ENCODE measurements around the gene GAL3ST2.
"Not testable (repeated sequence)": the region's sequence is repeated elsewhere in the genome, so short reads cannot be mapped to it uniquely, and the experiment has no call there.

Gene GAL3ST2

DNA sequence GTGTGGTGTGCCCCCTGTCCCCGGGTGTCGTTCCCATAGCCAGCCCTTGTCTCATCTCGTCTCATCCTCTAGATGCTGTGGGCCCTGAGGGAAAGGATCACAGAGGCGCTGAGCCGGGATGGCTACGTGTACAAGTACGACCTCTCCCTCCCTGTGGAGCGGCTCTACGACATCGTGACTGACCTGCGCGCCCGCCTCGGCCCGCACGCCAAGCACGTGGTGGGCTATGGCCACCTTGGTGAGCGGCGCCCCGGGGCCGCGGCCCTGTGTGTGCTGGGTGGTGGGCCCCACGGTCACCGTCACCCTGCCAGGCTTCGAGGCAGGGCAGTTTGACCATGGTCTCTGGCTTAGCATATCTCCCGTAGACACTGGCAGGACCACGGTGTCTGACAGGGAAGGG is 20.8 kb upstream of the GAL3ST2 start:
- H3K27ac ChIP-seq (ENCODE audit: insufficient read depth, low read length, poor library complexity, severe bottlenecking), result no peak overlapping the region
- H3K4me3 ChIP-seq (ENCODE audit: insufficient read depth, low read depth, low read length, poor library complexity, severe bottlenecking), result no peak overlapping the region
- H3K4me1 ChIP-seq (ENCODE audit: control insufficient read depth, insufficient read depth, low read length, poor library complexity, severe bottlenecking), result no peaks in the 10 kb centered on the region
- no peak for DNase-seq
- no peaks in the 10 kb centered on the region for H3K27me3 ChIP-seq (replicated peaks; ENCODE audit: control insufficient read depth, insufficient read depth, low read length, poor library complexity, severe bottlenecking)
- H3K36me3 ChIP-seq (ENCODE audit: control insufficient read depth, insufficient read depth, low read length), result peaks cover 23% of the 10 kb centered on the region
- no peaks in the 10 kb centered on the region for H3K9me3 ChIP-seq (ENCODE audit: control insufficient read depth, low read length)

DNA sequence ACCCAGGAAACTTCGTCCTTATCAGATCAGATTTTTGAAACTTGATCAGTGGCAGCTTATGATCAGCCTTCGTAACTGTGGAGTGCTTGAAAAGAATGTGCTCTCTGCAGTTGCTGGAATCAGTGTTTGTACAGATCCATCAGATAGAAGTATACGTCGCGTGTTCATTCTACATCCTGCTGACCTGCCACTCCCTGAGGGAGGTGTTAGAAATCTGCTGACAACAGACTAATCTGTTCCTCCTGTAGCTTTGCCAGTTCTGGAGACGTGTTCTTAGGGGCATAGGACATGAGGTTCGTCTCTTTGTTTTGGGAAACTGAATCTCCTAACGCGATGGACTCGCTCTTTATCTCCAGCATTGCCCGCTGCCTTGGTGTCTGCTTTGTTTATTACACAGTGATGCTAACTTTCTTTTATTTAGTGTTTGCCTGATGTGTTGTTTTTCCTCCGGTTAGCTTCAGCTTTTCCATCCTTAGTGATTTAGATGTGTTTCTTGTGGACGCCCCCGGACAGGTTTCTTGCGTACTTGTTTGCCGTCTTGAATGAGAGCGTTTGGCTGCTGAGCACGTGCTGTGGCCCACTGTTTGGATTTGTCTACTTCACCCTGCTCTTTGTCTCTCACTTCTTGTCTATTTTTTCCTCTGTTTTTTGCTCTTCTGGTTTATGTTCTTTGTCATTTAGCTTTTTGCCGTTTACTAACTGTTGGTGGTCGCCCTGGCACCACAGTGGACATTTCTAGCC is 17.4 kb upstream of the GAL3ST2 start:
- H3K27ac ChIP-seq (ENCODE audit: insufficient read depth, low read length, poor library complexity, severe bottlenecking), result no peak overlapping the region
- H3K9me3 ChIP-seq (ENCODE audit: control insufficient read depth, low read length), result no peaks in the 10 kb centered on the region
- H3K36me3 ChIP-seq (ENCODE audit: control insufficient read depth, insufficient read depth, low read length), result peaks cover 11% of the 10 kb centered on the region
- DNase-seq, result no peak
- no peak overlapping the region for H3K4me3 ChIP-seq (ENCODE audit: insufficient read depth, low read depth, low read length, poor library complexity, severe bottlenecking)
- no peaks in the 10 kb centered on the region for H3K27me3 ChIP-seq (replicated peaks; ENCODE audit: control insufficient read depth, insufficient read depth, low read length, poor library complexity, severe bottlenecking)
- peaks cover 4% of the 10 kb centered on the region for H3K4me1 ChIP-seq (ENCODE audit: control insufficient read depth, insufficient read depth, low read length, poor library complexity, severe bottlenecking)

DNA sequence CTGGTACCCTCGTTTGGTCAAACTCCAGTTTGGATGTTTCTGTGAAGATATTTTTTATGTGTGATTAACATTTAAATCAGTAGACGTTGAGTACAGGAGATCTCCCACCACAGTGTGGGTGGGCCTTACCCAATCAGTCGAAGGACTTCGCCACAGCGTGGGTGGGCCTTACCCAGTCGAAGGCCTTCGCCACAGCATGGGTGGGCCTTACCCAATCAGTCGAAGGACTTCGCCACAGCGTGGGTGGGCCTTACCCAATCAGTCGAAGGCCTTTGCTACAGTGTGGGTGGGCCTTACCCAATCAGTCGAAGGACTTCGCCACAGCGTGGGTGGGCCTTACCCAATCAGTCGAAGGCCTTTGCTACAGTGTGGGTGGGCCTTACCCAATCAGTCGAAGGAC is 16.7 kb upstream of the GAL3ST2 start:
- H3K27me3 ChIP-seq (replicated peaks; ENCODE audit: control insufficient read depth, insufficient read depth, low read length, poor library complexity, severe bottlenecking); H3K9me3 ChIP-seq (ENCODE audit: control insufficient read depth, low read length): not testable (repeated sequence)

DNA sequence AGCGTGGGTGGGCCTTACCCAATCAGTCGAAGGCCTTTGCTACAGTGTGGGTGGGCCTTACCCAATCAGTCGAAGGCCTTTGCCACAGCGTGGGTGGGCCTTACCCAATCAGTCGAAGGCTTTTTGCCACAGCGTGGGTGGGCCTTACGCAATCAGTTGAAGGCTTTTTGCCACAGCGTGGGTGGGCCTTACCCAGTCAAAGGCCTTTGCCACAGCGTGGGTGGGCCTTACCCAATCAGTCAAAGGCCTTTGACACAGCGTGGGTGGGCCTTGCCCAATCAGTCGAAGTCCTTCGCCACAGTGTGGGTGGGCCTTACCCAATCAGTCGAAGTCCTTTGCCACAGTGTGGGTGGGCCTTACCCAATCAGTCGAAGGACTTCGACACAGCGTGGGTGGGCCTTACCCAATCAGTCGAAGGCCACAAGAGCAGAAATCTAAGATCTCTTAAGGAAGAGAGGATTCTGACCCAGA is 16.3 kb upstream of the GAL3ST2 start:
- H3K4me3 ChIP-seq (ENCODE audit: insufficient read depth, low read depth, low read length, poor library complexity, severe bottlenecking), result no peak overlapping the region
- H3K9me3 ChIP-seq (ENCODE audit: control insufficient read depth, low read length), result no peaks in the 10 kb centered on the region
- no peak for DNase-seq
- H3K27me3 ChIP-seq (replicated peaks; ENCODE audit: control insufficient read depth, insufficient read depth, low read length, poor library complexity, severe bottlenecking), result no peaks in the 10 kb centered on the region
- peaks cover 10% of the 10 kb centered on the region for H3K4me1 ChIP-seq (ENCODE audit: control insufficient read depth, insufficient read depth, low read length, poor library complexity, severe bottlenecking)
- H3K27ac ChIP-seq (ENCODE audit: insufficient read depth, low read length, poor library complexity, severe bottlenecking), result no peak overlapping the region
- peaks cover 9% of the 10 kb centered on the region for H3K36me3 ChIP-seq (ENCODE audit: control insufficient read depth, insufficient read depth, low read length)

More for the DNA sequence above, 16.7 kb upstream of the GAL3ST2 start:
- not testable (repeated sequence) for DNase-seq; H3K27ac ChIP-seq (ENCODE audit: insufficient read depth, low read length, poor library complexity, severe bottlenecking); H3K4me3 ChIP-seq (ENCODE audit: insufficient read depth, low read depth, low read length, poor library complexity, severe bottlenecking)
- Histone ChIP-seq H3K4me1 (ENCODE audit: control insufficient read depth, insufficient read depth, low read length, poor library complexity, severe bottlenecking) (peaks cover 10% of the 10 kb centered on the region), H3K36me3 (ENCODE audit: control insufficient read depth, insufficient read depth, low read length) (peaks cover 11% of the 10 kb centered on the region)

DNA sequence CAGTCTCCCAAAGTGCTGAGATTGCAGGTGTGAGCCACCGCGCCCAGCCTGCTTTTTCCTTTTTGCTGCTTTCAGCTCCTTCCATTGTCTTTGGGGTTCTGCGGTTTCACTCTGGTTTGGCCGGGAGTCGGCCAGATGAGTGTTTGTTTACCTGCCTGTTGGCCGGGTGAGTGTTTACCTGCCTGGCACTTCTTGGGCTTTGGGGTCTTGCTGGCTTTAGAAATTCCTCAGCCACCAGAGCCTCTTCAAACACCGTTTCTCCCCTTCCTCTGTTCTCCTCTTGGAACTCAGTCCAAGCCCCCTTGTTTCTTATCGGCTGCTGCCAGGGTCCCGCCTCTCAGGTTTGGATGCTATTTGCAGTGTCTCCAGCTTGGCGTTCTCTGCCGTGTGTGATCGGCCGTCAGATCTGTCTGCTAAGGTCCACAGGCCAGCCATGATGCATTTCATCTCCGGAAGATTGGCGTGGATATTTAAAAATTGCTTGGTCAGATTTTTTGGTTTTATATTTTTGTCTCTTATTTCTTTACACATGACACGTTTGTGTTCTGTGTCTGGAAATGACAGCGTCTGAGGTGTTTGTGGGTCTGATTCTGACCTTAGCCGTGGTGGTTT is 14.2 kb upstream of the GAL3ST2 start:
- DNase-seq, result peak in 2 of 3 donors; percentile 20 to 24
- no peaks in the 10 kb centered on the region for H3K27me3 ChIP-seq (replicated peaks; ENCODE audit: control insufficient read depth, insufficient read depth, low read length, poor library complexity, severe bottlenecking)
- peak overlapping the region; percentile 63 for H3K27ac ChIP-seq (ENCODE audit: insufficient read depth, low read length, poor library complexity, severe bottlenecking)
- H3K4me3 ChIP-seq (ENCODE audit: insufficient read depth, low read depth, low read length, poor library complexity, severe bottlenecking), result peak overlapping the region; percentile 23
- H3K36me3 ChIP-seq (ENCODE audit: control insufficient read depth, insufficient read depth, low read length), result no peaks in the 10 kb centered on the region
- H3K4me1 ChIP-seq (ENCODE audit: control insufficient read depth, insufficient read depth, low read length, poor library complexity, severe bottlenecking), result peaks cover 10% of the 10 kb centered on the region
- no peaks in the 10 kb centered on the region for H3K9me3 ChIP-seq (ENCODE audit: control insufficient read depth, low read length)

DNA sequence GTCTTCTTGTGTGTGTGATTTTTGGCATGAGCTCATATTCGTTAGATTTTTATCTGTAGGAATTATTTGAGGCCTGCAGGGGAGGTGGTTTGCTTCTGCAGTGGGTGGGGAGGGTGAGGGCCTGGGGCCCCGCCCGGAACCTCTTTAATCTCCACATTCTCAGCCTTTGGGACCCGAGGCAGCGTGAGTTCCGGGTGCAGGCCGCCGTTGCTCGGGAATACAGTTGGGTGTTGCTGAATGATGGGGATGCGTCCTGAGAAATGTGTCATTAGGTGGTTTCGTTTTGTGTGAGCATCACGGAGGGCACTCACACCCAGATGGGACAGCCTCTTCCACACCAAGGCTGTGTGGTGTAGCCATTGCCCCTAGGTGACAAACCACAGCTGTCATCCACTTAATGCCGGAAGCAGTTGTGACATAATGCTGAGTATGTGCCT is 13.7 kb upstream of the GAL3ST2 start:
- Histone ChIP-seq H3K36me3 (ENCODE audit: control insufficient read depth, insufficient read depth, low read length) (no peaks in the 10 kb centered on the region), H3K27ac (ENCODE audit: insufficient read depth, low read length, poor library complexity, severe bottlenecking) (peak overlapping the region; percentile 63), H3K4me3 (ENCODE audit: insufficient read depth, low read depth, low read length, poor library complexity, severe bottlenecking) (no peak overlapping the region), H3K9me3 (ENCODE audit: control insufficient read depth, low read length) (no peaks in the 10 kb centered on the region), H3K4me1 (ENCODE audit: control insufficient read depth, insufficient read depth, low read length, poor library complexity, severe bottlenecking) (peaks cover 10% of the 10 kb centered on the region), H3K27me3 (replicated peaks; ENCODE audit: control insufficient read depth, insufficient read depth, low read length, poor library complexity, severe bottlenecking) (no peaks in the 10 kb centered on the region)
- DNase-seq, result peak; percentile 67 to 76 (median 72)

DNA sequence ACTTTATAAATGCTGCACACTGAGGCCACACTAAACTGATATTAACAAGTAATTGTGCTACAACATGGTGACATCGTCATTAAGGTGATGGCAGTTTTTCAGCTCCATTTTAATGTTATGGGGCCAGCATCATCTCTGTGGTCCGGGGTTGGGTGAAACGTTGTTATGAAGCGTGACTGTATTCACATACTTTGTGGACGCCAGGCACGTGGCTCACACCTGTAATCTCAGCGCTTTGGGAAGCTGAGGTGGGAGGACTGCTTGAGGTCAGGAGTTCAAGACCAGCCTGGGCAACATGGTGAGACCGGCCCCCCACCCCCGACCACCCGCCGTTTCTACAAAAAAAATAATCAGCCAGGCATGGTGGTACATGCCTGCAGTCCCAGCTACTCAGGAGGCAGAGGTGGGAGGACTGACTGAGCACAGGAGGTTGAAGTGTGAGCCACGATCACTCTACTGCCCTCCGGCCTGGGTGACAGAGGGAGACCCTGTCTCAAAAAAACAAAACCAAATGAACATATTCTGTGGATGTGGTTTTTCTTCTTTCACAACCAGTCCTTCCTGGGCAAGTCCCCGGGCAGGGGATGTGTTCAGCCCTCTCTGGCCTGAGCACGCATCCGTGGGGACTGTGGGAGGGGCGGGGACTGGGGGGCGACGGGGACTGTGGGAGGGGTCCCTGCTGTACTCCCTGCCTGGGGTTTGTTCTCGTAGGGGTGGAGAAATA is 12.9 kb upstream of the GAL3ST2 start:
- Histone ChIP-seq H3K27me3 (replicated peaks; ENCODE audit: control insufficient read depth, insufficient read depth, low read length, poor library complexity, severe bottlenecking) (no peaks in the 10 kb centered on the region), H3K4me3 (ENCODE audit: insufficient read depth, low read depth, low read length, poor library complexity, severe bottlenecking) (no peak overlapping the region), H3K36me3 (ENCODE audit: control insufficient read depth, insufficient read depth, low read length) (no peaks in the 10 kb centered on the region), H3K27ac (ENCODE audit: insufficient read depth, low read length, poor library complexity, severe bottlenecking) (peak overlapping the region; percentile 63), H3K4me1 (ENCODE audit: control insufficient read depth, insufficient read depth, low read length, poor library complexity, severe bottlenecking) (peaks cover 10% of the 10 kb centered on the region), H3K9me3 (ENCODE audit: control insufficient read depth, low read length) (no peaks in the 10 kb centered on the region)
- no peak for DNase-seq

DNA sequence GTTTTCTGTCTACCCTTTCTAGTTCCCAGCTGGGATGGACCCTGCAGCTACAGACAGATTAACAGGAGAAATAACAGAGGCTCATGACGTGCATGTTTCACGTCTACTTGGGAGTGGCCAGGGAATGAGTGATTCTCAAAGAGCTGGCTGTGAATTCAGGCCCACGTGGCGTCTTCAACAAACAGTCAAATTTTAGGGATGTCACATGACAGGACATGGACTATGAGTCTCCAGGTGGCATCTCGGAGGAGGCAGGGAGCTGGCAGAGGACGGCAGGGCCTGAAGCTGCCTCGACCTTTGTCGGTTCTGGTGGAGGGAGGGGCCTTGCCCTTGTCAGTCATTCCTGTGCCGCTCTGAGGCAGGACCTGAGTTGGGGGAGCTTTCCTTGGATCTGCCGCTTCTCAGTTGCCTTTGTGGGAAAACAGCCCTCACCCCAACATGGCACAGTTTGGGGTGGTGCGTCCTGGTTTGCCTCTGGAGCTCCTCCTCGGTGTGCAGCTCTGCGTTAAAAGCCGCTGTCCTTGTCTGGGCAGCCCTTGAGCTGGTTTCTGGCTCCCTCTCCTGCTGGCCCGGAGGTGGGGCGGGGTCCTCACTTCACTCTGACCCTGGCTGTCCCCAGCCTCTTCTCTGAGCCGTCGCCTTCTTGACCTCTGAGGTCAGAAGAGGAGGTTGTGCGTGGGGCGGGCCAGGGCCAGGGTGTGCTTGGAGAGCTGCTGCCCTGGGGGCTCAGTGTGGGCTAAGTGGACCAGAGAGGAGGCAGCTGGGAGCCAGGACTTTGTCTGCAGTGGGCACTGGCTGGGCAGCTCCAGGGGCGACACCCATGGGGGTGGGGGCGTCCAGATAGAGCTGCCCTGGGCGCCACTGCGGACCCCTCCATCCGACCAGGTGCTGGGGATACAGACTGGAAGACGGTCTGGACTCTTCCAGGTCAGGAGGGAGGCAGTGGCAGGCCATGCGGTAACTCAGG is 12.1 kb upstream of the GAL3ST2 start:
- DNase-seq, result no peak
- peaks cover 10% of the 10 kb centered on the region for H3K4me1 ChIP-seq (ENCODE audit: control insufficient read depth, insufficient read depth, low read length, poor library complexity, severe bottlenecking)
- no peaks in the 10 kb centered on the region for H3K27me3 ChIP-seq (replicated peaks; ENCODE audit: control insufficient read depth, insufficient read depth, low read length, poor library complexity, severe bottlenecking)
- no peaks in the 10 kb centered on the region for H3K36me3 ChIP-seq (ENCODE audit: control insufficient read depth, insufficient read depth, low read length)
- no peak overlapping the region for H3K4me3 ChIP-seq (ENCODE audit: insufficient read depth, low read depth, low read length, poor library complexity, severe bottlenecking)
- no peaks in the 10 kb centered on the region for H3K9me3 ChIP-seq (ENCODE audit: control insufficient read depth, low read length)
- H3K27ac ChIP-seq (ENCODE audit: insufficient read depth, low read length, poor library complexity, severe bottlenecking), result peak overlapping the region; percentile 63

DNA sequence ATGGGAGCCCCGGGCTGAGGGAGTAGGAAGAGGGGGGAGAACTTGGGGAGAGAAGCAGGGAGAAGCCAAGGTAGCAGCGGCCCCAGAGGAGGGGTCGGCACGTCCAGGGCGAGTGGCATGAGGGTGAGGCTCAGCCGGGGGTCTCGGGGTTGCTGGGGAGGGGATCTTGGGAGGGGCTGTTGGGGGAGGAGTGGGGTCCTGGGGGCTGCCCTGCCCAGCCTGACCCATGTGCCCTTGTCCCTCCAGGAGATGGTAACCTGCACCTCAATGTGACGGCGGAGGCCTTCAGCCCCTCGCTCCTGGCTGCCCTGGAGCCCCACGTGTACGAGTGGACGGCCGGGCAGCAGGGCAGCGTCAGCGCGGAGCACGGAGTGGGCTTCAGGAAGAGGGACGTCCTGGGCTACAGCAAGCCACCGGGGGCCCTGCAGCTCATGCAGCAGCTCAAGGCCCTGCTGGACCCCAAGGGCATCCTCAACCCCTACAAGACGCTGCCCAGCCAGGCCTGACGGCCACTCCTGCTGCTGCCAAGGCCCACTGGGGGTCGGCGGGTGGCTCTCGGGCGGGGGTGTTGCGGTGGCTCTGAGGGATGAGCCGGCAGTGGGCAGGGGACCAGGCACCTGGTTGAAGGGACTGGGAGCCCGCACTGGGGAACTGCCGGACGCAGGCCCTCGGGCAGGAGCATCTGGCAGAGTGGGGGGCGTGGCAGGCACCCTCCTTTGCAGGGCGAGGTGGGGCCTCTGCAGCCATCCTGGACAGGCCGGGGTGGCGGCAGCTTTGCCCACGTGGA is 9.0 kb upstream of the GAL3ST2 start:
- H3K4me1 ChIP-seq (ENCODE audit: control insufficient read depth, insufficient read depth, low read length, poor library complexity, severe bottlenecking), result peaks cover 13% of the 10 kb centered on the region
- H3K27ac ChIP-seq (ENCODE audit: insufficient read depth, low read length, poor library complexity, severe bottlenecking), result no peak overlapping the region
- no peaks in the 10 kb centered on the region for H3K36me3 ChIP-seq (ENCODE audit: control insufficient read depth, insufficient read depth, low read length)
- no peaks in the 10 kb centered on the region for H3K27me3 ChIP-seq (replicated peaks; ENCODE audit: control insufficient read depth, insufficient read depth, low read length, poor library complexity, severe bottlenecking)
- no peak for DNase-seq
- H3K9me3 ChIP-seq (ENCODE audit: control insufficient read depth, low read length), result no peaks in the 10 kb centered on the region
- no peak overlapping the region for H3K4me3 ChIP-seq (ENCODE audit: insufficient read depth, low read depth, low read length, poor library complexity, severe bottlenecking)

Data from effector memory CD4-positive, alpha-beta T cell (primary cell).